GM23248 (cell line): ENCODE results near the gene ATAD1.

ENCODE experiments used
- EZH2 ChIP-seq: fragments of 200-600 bp; sonication (generic); IDR thresholded peaks from 2 replicates; pipeline ENCODE4 v1.6.1; 2018; ENCODE audit warnings: antibody characterized with exemption, mild to moderate bottlenecking; ENCODE audit not compliant: insufficient read depth, poor library complexity, severe bottlenecking
- EZH2phosphoT487 ChIP-seq: fragments of 200-600 bp; sonication (generic); IDR thresholded peaks from 2 replicates; pipeline ENCODE4 v1.6.1; 2018; ENCODE audit warnings: antibody characterized with exemption, moderate library complexity, mild to moderate bottlenecking, low read depth; ENCODE audit not compliant: insufficient read depth

- TF ChIP-seq EZH2 (no peak), EZH2phosphoT487 (no peak)
These were observed 96.2 kb downstream of the ATAD1 start for GRCh38 chr10:87721781-87722180.
